HepG2 (cell line): ENCODE results near the gene LITAF. TPM values are rescaled to one million over a fixed set of nuclear protein-coding genes. Genes with fewer than 3 reads are reported as not detected.

ENCODE experiments used
- AGO1 ChIP-seq: fragments of 200-400 bp; formaldehyde crosslinking; IDR thresholded peaks from 2 replicates; pipeline ENCODE4 v1.6.1; 2017; ENCODE audit warnings: mild to moderate bottlenecking, low read depth, low read length, moderate library complexity; ENCODE audit not compliant: poor library complexity, severe bottlenecking
- ATF7-NPFF ChIP-seq: sonication (generic); formaldehyde crosslinking; IDR thresholded peaks from 2 replicates; pipeline ENCODE4 v1.8.1; 2023; ENCODE audit warnings: mild to moderate bottlenecking, low read depth, missing genetic modification reagents, moderate library complexity
- CSRNP2 ChIP-seq: sonication (generic); formaldehyde crosslinking; conservative IDR thresholded peaks from 2 replicates; pipeline ENCODE4 v1.8.0; 2022; ENCODE audit warnings: low read depth, missing genetic modification reagents
- E2F2 ChIP-seq: sonication (generic); formaldehyde crosslinking; IDR thresholded peaks from 2 replicates; pipeline ENCODE4 v1.4.0; 2020; ENCODE audit warnings: missing genetic modification reagents, borderline replicate concordance
- ERF ChIP-seq: IDR thresholded peaks from 2 replicates; pipeline ENCODE4 v1.6.1; 2018; ENCODE audit warnings: missing biosample characterization, missing genetic modification reagents
- PHF21A ChIP-seq: sonication (generic); formaldehyde crosslinking; IDR thresholded peaks from 2 replicates; pipeline ENCODE4 v1.5.0; 2020; ENCODE audit warnings: mild to moderate bottlenecking, missing genetic modification reagents
- RARA ChIP-seq: IDR thresholded peaks from 2 replicates; pipeline ENCODE4 v1.6.1; 2016; ENCODE audit warnings: missing genetic modification reagents, missing compliant biosample characterization
- SNAPC2 ChIP-seq: sonication (generic); formaldehyde crosslinking; IDR thresholded peaks from 2 replicates; pipeline ENCODE4 v1.8.1; 2022; ENCODE audit warnings: mild to moderate bottlenecking, missing genetic modification reagents
- USF2 ChIP-seq, 2 experiments: sonication (generic) in 1 of 2; formaldehyde crosslinking in 1 of 2; IDR thresholded peaks; 2 replicates each; pipeline versions ENCODE4 v1.5.1 to v1.6.1; 2011 to 2020; ENCODE audit warnings: borderline replicate concordance in 1 of 2, low read depth in 1 of 2, low read length in 1 of 2, mild to moderate bottlenecking in 1 of 2, missing genetic modification reagents in 1 of 2, moderate library complexity in 1 of 2
- XRCC5 ChIP-seq: fragments of 200-400 bp; formaldehyde crosslinking; optimal IDR thresholded peaks from 2 replicates; pipeline ENCODE3; 2017; ENCODE audit warnings: mild to moderate bottlenecking, low read length
- ZBTB49 ChIP-seq: sonication (generic); formaldehyde crosslinking; IDR thresholded peaks from 2 replicates; pipeline ENCODE4 v1.4.0; 2020; ENCODE audit warnings: missing genetic modification reagents, borderline replicate concordance
- ZFYVE20 ChIP-seq: sonication (generic); formaldehyde crosslinking; IDR thresholded peaks from 2 replicates; pipeline ENCODE4 v1.8.0; 2023; ENCODE audit warnings: low read depth, mild to moderate bottlenecking, moderate library complexity, missing genetic modification reagents, borderline replicate concordance
- ZHX1 ChIP-seq: sonication (generic); formaldehyde crosslinking; IDR thresholded peaks from 2 replicates; pipeline ENCODE4 v1.8.1; 2022; ENCODE audit warnings: low read depth, mild to moderate bottlenecking, missing genetic modification reagents
- ZNF556 ChIP-seq: sonication (generic); formaldehyde crosslinking; IDR thresholded peaks from 2 replicates; pipeline ENCODE4 v1.4.0; 2020; ENCODE audit warnings: mild to moderate bottlenecking, missing genetic modification reagents, borderline replicate concordance
- ZNF784 ChIP-seq: sonication (generic); formaldehyde crosslinking; IDR thresholded peaks from 2 replicates; pipeline ENCODE4 v1.5.1; 2020; ENCODE audit warnings: missing genetic modification reagents, mild to moderate bottlenecking, borderline replicate concordance
- polyA plus RNA-seq, 8 experiments: library from polyadenylated mRNA; depleted of rRNA in 3 of 8; stranded (reverse) in 7 of 8; unstranded in 1 of 8; fragments of >200 nt; fragmentation: Illumina TruSeq in 4 of 8; extraction: Trizol in 4 of 8; gene quantifications; 2 replicates each; pipeline versions ENCODE4 v1.2.1 to v1.2.3, GENCODE V29; 2011 to 2016; ENCODE audit warnings: low read depth in 4 of 8, missing spikeins in 1 of 8, mixed read lengths in 1 of 8; ENCODE audit not compliant: insufficient read depth in 1 of 8
- total RNA-seq, 5 experiments: library from RNA; depleted of rRNA; stranded (reverse); fragments of >200 nt; fragmentation: Illumina TruSeq; extraction: Trizol; gene quantifications; 2 replicates each; pipeline ENCODE4 v1.2.3, GENCODE V29; 2016; ENCODE audit warnings: low read depth in 1 of 5

Gene LITAF
- total and polyA plus RNA-seq, 2 of the 13 experiments (the other 11 are each of a cell fraction or from before 2014, with no cell fraction given), result 80.1 to 141 TPM

GRCh38 chr16:11611871-11612664, 25.3 kb upstream of the LITAF start (continued):
- TF ChIP-seq ZHX1 (CRISPR knock-in tag) (peak; percentile 48; the same call in 1 of the 2 replicates), USF2 (IDR thresholded peaks at IDR 0.05; ENCODE audit: low read depth, low read length) (peak; percentile 78), USF2 (CRISPR knock-in tag; IDR thresholded peaks at IDR 0.05; ENCODE audit: borderline replicate concordance) (peak; percentile 84), PHF21A (CRISPR knock-in tag) (peak; percentile 83), ATF7-NPFF (peak; percentile 76), E2F2 (peak; percentile 84; the same call in 1 of the 2 replicates), RARA (CRISPR knock-in tag) (peak; percentile 93), ZFYVE20 (CRISPR knock-in tag) (peak; percentile 22; the same call in 1 of the 2 replicates), CSRNP2 (CRISPR knock-in tag) (no peak), ZNF556 (CRISPR knock-in tag) (peak; percentile 87), SNAPC2 (peak; percentile 76; the same call in 1 of the 2 replicates), ERF (CRISPR knock-in tag) (peak; percentile 98), AGO1 (peak; percentile 33), ZBTB49 (peak; percentile 89), ZNF784 (peak; percentile 70; the same call in 1 of the 2 replicates), XRCC5 (peak; percentile 65)
